SH-SY5Y (cell line): Measurements from ENCODE around the gene MAST2.

ENCODE experiments used
- GATA2 ChIP-seq: IDR thresholded peaks from 2 replicates; pipeline ENCODE4 v1.6.1; 2011; ENCODE audit warnings: mild to moderate bottlenecking, low read depth, low read length
- GATA3 ChIP-seq: IDR thresholded peaks from 2 replicates; pipeline ENCODE4 v1.6.1; 2011; ENCODE audit warnings: low read depth, mild to moderate bottlenecking, low read length, moderate library complexity

GRCh38 chr1:45914836-45915235, 111.4 kb downstream of the MAST2 start:
- no peak for TF ChIP-seq GATA2
- no peak for TF ChIP-seq GATA3
